HG03342 (cell line): Measurements from ENCODE around the gene NANP.
"Not testable (repeated sequence)": the region's sequence is repeated elsewhere in the genome, so short reads cannot be mapped to it uniquely, and the experiment has no call there.

Experiments used
- ATAC-seq: cut with Tn5 transposase; IDR thresholded peaks from one replicate; pipeline ENCODE4 v1.9.1; 2021; ENCODE audit warnings: mild to moderate bottlenecking, moderate library complexity; ENCODE audit not compliant: unreplicated experiment

The NANP gene, protein sequence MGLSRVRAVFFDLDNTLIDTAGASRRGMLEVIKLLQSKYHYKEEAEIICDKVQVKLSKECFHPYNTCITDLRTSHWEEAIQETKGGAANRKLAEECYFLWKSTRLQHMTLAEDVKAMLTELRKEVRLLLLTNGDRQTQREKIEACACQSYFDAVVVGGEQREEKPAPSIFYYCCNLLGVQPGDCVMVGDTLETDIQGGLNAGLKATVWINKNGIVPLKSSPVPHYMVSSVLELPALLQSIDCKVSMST

DNA sequence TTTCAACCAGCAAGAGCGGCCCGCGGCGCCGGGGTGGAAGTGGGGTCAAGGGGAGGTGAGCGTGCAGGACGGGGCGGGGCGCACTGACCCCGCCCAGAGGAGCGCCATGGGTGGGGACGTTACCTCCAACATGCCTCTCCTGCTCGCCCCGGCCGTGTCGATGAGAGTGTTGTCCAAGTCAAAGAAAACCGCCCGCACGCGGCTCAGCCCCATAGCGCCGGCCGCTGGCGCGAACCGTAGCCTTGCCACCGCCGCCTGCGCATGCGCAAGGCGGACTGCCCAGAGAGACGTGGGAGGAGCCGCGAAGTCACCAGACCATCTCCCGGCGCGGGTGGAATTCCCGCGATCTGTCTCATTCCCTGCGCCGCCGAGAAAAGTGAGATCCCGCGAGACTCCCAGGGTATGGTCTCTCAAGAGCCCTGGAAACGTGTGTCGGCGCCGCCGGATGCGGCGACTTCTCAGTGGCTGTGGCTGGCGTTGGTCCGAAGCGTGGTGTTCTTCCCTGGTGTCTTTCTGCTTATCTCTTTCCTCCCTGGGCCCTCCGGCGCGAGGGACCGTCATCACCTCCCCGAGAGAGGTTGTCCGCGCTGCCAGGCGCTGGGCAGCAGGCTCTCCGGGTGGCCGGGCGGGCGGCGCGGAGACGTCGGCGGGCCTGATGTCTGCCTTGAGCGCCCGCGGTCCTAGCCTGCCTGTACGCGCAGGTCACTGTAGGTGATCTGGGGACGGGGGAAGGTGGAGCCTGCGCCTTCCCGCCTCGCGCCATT lies at the start of gene NANP:
Gene NANP, minus strand, starts transcription at position 279 of the 764 bp plus-strand sequence. Its CDS starts 66 bp downstream, at position 213.
- peak; percentile 81 for ATAC-seq

DNA sequence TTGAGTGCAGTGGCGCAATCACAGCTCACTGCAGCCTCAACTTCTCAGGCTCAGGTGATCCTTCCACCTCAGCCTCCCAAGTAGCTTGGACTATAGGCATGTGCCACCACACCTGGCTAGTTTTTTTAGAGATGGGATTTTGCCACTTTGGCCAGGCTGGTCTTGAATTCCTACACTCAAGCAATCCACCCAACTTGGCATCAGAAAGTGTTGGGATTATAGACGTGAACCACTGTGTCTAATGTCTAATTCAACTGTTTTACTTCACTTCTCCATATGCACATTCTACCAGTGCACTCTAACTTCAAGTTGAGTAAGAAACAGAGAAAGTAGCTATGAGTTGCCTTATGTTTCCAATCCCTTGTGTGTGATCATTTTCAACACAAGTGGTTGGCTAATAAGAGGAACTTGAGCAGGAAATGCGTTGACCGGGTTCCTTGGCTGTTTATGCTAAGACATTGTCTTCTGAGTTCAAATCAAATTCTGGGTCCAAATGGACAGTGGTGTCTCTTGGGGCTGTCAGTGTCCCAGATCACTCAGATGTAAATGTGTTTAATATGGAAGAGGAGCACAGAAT lies 48.9 kb upstream of the NANP start:
- ATAC-seq: no peak

DNA sequence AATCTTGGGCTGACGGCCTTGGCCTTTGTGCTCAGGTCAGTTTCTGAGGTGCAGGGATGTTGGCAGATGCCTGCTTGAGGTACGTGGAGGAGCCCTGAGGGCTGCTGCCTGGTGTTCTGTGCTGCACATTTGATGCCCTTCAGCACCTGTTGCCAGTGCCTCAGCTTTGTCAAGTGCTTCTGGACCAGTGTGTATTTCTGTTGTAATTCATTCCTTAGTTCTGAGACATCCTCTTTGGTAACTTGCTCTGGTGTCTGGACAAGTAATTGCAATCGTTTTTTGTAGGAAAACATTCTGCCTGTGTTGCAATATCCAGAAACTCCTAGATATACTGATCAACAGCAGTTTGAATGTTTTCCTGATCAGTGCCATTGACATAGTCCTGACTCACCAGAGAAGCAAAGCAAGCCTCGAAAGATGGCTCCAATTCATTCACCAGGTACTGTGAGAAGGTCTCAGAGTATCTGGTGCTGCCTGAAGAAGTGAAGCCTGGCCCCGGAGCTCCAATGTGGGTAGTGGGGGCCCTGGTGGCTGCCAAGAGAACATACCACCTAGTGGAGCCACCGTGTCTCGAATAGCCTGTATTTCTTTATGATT lies 46.1 kb upstream of the NANP start:
- no peak for ATAC-seq

DNA sequence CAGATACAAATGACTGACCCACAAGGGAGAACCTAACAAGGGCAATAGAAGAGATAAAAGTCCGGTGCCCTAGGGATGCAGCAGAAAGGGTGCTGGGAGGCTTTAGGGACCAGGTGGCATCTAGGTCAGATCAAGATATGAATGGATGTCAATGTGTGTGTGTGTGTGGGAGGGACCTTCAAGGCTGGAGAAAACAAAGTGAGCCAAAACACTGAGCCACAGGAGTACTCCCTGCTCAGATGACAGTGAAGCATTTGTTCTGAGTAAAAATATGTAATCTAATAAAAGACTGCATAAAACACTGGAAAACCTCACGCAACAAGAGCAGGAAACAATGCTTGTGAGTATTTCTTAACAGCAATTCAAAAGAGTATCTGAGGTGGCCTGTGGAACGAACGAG lies 44.6 kb upstream of the NANP start:
- no peak for ATAC-seq

DNA sequence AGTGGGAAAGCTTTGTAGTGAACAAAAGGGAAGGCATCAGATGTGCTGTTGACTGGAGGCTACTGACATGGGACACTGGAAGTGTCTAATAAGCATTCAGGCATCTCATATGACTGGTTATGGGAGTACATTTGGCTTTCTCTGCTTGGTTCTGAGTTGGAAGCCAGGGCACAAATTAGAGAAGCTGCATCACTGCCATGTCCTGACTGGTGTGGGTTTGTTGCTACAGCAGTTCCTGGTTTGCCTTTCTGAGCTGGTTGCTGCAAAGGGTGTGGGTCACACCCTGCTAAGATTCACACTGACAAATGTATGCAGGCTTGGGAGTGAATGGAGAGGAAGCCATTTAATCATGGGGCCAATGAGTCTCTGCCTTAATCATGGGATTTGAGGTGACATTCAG lies 36.2 kb upstream of the NANP start:
- ATAC-seq: no peak

DNA sequence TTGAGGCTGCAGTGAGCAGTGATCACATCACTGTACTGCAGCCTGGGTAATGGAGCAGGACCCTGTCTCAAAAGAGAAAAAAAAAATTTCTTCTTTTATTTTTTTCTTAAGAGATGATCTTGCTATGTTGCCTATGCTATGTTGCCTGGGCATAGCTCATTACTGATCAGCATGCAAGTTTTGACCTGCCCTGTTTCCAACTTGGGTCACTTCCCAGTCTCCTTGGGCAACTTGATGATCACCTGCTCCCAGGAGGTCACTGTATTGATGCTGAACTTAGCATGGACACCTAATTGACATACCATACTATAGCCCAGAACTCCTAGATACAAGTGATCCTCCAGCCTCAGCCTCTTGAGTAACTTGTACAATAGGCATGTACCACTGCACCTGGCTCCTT lies 30.7 kb upstream of the NANP start:
- ATAC-seq: no peak

DNA sequence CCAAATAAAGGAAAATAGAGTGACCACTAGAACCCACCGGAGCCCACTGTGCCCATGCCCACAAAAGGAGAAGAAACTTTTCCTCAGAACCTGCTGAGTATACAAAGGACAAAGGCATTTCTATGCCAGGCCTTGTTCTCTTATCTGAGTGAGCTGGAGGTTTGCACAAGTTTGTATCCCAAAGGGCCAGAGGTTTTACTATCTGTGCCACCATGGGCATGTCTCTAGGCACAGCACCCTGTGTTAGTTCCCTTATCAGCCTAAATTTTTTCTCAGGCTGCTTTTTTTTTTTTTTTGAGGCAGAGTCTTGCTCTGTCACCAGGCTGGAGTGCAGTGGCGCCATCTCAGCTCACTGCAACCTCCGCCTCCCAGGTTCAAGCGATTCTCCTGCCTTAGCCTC lies 29.1 kb upstream of the NANP start:
- ATAC-seq: not testable (repeated sequence)

DNA sequence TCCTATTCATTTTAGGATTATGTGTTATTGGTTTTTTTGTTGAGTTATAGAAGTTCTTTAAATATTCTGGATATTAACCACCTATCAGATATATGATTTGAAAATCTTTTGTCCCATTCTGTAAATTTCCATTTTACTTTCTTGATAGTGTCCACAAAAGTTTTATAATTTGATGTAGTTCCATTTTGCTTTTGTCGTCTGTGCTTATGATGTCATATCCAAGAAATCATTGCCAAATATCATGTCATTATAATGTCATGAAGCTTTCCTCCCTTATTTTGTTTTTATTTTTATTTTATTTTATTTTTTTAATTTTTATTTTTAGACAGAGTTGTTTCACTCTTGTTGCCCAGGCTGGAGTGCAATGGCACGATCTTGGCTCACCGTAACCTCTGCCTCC lies 21.0 kb upstream of the NANP start:
- no peak for ATAC-seq

DNA sequence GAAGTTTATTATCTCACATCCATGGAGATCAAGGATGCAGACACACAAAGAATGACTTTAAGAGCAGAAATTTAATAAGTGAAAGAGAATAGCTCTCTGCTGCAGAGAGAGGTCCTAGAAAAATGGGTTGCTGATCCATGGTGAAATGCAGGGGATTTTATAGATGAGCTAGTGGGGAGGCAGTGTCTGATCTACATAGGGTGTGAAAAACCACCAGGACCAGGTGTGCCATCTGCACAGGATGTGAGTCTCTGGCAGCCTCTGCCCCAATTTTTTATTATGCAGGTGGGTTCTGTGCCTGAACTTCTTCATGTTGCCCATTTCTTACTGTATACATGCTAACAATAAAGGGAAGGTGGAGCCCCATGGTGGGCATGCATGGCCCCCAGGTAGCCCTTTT lies 19.9 kb upstream of the NANP start:
- ATAC-seq: no peak

DNA sequence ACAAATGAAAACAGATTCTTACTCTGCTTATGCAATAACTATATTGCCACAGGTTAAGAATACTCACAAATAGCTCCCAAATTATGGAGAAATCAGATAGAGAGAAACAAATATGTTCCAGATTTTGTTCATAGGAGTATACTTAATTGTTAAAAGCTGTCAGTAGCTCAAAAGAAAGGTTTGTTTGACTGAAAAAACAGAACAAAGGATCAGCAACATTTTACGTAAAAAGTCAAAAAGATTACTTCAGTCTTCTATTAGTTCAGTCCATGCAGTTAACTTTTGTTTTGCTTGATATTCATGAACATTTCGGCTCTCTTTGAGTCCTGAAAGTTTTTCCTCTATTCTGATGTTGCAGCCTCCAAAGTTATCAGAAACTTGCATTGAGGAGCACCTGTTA lies 13.4 kb upstream of the NANP start:
- ATAC-seq: no peak

DNA sequence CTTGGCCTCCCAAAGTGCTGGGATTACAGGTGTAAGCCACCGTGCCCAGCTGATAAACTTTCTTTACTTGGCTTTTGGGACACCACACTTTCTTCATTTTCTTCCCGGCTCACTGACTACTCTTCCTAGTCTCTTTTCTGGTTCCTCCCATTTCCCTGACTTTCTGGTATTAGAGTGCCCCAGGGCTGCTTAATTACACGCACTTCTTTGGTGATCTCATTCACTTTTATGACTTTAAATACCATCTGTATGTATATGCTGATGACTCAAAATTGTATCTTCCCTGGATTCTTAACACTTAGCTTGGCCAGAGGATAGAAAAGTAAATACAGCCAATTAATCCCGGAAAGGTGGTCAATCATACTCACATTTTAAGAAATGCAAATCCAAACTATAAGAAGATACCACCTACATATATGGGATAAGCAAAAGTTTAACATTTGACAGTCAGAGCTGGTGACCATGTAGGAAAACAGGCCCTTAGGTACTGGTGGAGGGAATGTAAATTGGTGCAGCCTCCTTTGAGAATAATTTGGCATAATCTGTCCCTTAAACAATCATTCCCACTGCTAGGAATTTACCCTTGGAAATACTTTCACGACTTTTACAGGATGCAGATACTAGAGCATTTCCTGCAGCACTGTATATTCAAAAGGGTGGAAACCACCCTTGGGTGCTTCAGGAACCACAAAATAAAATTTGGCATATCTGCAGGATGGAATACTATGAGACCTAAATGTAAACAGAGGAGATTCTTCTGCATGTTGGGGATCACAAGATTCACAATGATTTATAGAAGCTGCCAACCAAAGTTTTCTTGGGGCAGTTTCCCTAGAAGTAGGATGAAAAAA lies 9.4 kb upstream of the NANP start:
- no peak for ATAC-seq

DNA sequence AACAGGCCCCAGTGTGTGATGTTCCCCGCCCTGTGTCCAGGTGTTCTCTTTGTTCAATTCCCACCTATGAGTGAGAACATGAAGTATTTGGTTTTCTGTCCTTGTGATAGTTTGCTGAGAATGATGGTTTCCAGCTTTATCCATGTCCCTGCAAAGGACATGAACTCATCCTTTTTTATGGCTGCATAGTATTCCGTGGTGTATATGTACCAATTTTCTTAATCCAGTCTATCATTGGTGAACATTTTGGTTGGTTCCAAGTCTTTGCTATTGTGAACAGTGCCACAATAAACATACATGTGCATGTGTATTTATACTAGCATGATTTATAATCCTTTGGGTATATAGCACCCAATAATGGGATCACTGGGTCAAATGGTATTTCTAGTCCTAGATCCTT lies 6.8 kb upstream of the NANP start:
- not testable (repeated sequence) for ATAC-seq

DNA sequence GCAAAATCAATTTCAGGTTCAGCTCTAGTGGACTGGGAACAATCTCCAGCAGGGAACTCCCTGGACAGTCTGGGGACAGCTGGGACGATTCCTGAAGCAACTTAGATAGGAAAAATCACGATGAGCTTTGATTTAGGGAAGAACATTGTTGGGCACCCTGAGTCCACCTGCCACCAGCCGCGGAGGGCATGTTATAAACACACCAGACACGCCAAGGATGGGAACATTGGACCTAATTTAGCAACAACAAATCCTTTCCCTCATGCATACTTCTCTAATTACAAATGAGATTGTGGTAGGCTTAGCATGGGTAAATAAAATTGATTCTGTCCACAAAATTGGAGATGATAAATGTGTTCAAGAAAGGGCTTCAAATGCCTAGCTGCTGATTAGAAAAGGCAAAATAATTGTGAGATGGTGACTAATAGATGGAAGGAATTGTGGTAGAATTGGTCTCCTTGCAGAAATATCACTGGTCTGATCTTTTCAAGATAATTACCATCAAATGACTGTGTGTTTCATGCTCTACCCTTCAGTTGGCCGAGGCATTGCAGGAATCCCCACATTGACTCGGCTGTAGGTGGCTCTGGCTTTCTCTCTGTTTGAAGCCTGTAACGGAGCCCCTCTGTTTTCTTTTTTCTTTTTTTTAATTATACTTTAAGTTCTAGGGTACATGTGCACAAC lies 6.1 kb upstream of the NANP start:
- ATAC-seq: no peak

DNA sequence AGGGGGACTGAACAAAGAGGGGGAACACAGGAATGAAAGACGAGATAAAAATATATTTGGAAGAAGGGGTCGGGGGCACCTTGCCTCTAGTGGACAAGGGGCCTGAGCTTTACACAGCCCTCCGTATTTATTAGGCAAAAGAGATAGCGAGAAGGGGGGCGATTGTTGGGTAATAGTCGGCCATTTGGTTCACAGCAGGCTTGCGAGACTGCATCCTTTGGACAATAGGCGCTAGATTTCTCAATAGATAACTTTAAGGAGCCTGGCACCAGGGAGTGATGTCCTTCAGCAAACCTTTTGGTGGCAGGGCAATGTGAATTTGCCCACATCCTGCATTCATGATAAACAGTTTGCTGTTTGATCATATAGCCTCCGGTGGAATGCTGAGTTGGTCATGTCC lies 3.0 kb upstream of the NANP start:
- no peak for ATAC-seq

DNA sequence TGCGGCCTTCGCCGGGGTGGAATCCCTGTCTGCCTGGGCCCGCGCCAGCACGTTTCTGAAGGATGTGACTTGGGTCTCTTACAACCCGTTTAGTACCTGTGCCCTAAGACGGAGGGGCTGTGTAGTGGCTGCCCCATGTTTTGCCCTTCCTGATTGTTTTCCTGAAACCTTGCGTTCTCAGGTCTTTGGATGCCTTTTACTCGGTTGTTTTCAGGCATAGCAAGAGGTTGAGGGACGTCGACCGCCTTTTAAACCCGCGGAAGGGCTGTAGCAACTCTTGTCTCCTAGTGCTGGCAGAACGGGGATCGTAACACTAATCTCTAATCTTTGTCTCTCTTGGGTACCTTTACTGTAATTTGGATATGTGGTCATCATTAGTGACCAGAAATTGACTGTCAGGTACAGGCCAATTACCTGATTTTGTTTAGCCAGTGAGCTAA lies 706 bp upstream of the NANP start:
- ATAC-seq: no peak

DNA sequence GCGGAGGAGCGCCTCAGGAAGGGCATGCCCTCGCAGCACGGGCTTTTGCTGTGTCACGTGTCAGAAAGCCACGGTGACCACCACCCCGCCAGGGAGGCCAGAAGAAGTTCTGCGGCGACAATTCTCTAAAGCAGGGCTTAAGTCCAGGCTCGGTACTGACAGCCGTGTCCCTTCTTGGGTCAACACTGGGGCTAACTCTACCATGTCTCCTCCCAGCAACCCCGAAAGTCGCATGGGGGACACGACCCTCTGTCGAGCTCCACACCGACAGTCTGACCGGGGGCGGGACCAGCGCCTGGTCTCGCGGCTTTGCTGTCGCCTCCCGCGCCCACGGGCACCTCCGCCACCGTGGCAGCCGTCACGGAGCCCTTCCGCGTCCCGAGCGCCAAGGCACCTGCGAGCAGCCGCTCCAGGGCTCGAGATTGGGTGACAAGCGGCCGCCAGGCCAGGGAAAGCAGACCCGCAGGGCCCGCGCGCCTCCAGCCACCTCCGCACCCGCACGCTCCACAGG lies 534 bp downstream of the NANP start:
- peak; percentile 15 for ATAC-seq

DNA sequence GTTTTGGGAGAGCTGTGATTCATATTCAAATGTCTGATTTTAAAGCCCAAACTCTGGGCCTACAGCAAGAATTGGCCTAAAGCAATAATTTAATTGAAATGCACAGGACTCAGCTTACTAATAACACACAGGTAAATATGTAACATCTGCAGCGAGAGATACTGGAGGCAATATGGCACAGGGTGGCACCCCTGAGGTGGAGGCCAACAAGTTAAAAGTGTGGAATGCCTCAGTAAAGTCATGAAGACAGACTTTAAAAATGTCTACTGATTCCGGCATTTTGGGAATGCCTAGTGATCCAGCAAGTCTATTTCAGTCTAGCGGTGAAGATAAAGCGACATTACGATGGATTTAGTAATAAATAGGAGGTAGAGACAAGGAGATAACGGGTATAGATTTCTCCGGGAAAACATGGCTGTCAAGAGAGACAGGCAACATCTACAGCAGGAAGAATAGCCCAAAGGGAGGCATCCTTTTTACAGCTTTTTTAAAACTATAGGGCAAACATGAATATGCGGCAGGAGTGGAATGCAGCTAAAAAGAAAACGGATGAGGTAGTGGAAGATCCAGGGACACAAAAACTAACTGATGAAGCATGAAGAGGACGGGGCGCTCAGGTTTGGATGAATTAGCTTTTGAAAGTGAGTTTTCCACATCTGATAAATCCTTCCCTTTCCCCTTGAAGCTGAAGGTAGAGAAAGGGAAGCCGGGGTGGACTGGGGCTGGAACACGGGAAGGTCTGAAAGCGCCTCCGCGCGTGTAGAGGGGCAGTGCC lies 1.2 kb downstream of the NANP start:
- no peak for ATAC-seq

DNA sequence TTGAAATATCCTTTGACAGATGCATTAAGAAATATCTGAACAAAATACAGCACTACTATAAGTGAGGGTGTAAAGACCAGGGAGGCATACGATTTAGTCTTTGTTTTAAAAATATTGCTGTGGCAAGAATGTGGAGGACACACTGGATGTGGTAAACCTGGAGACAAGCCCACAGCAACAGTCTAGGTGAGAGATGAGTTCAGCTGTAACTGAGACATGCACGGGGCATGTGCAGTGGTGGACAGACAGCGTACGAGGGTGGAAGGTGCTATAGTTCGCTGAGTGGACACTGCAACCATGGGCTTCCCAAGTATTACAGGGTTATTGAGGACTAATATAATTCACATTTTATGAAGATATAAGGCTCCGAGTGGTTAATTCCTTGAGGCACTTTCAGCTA lies 1.8 kb downstream of the NANP start:
- ATAC-seq: no peak

DNA sequence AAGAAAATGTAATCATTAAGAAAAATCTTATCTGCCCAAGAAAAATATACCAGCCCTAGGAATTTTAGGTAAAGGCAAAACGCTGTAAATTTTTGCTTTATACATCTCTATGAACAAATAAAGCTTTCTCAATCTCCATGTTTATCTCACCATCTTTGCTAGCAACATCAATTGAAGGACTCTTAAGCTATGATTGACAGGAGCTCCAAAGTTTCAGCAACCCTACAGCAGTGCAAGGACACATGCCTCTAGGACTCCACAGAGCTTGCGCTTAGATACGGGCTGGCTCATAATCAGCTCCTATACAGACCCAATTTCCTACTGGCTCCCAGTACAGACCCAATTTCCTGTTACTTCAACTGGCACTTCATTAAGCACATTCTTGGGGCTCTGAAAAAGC lies 4.3 kb downstream of the NANP start:
- ATAC-seq: no peak
